Measurements from ENCODE around the gene DBF4.

DNA sequence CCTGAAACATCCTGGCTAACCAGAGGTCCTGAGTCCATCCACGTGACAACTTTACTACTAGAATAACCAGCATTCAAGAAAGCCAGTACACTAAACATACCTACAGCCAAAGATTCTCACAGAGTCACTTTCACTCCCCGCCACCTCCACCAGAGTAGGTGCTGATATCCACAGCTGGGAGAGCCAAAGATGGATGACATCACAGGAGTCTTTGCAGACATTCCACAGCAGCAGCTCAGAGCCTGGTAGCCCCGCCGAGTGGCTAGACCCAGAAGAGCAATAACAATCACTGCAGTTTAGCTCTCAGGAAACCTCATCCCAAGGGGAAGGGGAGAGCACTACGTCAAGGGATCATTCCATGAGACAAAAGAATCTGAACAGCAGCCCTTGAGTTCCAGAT, 44.3 kb downstream of the DBF4 start:
- TF ChIP-seq, protein P1, sequence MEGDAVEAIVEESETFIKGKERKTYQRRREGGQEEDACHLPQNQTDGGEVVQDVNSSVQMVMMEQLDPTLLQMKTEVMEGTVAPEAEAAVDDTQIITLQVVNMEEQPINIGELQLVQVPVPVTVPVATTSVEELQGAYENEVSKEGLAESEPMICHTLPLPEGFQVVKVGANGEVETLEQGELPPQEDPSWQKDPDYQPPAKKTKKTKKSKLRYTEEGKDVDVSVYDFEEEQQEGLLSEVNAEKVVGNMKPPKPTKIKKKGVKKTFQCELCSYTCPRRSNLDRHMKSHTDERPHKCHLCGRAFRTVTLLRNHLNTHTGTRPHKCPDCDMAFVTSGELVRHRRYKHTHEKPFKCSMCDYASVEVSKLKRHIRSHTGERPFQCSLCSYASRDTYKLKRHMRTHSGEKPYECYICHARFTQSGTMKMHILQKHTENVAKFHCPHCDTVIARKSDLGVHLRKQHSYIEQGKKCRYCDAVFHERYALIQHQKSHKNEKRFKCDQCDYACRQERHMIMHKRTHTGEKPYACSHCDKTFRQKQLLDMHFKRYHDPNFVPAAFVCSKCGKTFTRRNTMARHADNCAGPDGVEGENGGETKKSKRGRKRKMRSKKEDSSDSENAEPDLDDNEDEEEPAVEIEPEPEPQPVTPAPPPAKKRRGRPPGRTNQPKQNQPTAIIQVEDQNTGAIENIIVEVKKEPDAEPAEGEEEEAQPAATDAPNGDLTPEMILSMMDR (IDR thresholded peaks at IDR 0.05) = no peak
- TF ChIP-seq NFE2L1 (CRISPR knock-in tag; IDR thresholded peaks at IDR 0.05) = no peak
